Measurements from ENCODE around the gene BTBD8.

BTBD8 gene

GRCh38 chr1:92194511-92194910 lies 114.4 kb downstream of the BTBD8 start:
- DNase-seq: no peak

- DNase-seq: no peak
Measured at GRCh38 chr1:92201973-92202372, 121.8 kb downstream of the BTBD8 start.

GRCh38 chr1:92203105-92203504 lies 123.0 kb downstream of the BTBD8 start:
- DNase-seq: no peak

- no peak for DNase-seq
Measured at GRCh38 chr1:92210701-92211100, 130.6 kb downstream of the BTBD8 start.

- no peak for DNase-seq
Measured at GRCh38 chr1:92211166-92211565, 131.0 kb downstream of the BTBD8 start.

- DNase-seq: no peak
Measured at GRCh38 chr1:92217721-92218120, 137.6 kb downstream of the BTBD8 start, which contains the start of gene C1orf146. Gene C1orf146, plus strand, starts transcription at chr1:92217915. Its CDS starts 13,506 bp downstream, at chr1:92231421.

GRCh38 chr1:92218559-92218958 lies 138.4 kb downstream of the BTBD8 start:
- no peak for DNase-seq

- DNase-seq: no peak
Measured at GRCh38 chr1:92219028-92219427, 138.9 kb downstream of the BTBD8 start.

GRCh38 chr1:92228401-92228800 lies 148.3 kb downstream of the BTBD8 start:
- no peak for DNase-seq

GRCh38 chr1:92230736-92231135 lies 150.6 kb downstream of the BTBD8 start:
- no peak for DNase-seq

Measured in NCI-H1436 treated with DMSO at 0.1 percent for 48 hours (cell line).